G401.6 (cell line): ENCODE results near the gene METRNL.
"Not testable (repeated sequence)": the region's sequence is repeated elsewhere in the genome, so short reads cannot be mapped to it uniquely, and the experiment has no call there.

Source experiments
- FAIRE-seq: peaks from 2 replicates; lab custom pipeline; 2012; peaks lifted over from hg19 to GRCh38; lab: Jason Lieb, UNC

METRNL gene

GRCh38 chr17:83079352-83079747 lies at the start of gene METRNL:
Gene METRNL, plus strand, starts transcription at chr17:83079609. Its CDS starts 207 bp downstream, at chr17:83079816.
- no peak for FAIRE-seq

- no peak for FAIRE-seq
These were observed 49.0 kb upstream of the METRNL start for GRCh38 chr17:83030432-83030831.

- FAIRE-seq, result no peak
These were observed 48.0 kb upstream of the METRNL start for GRCh38 chr17:83031321-83031945.

- FAIRE-seq, result not testable (repeated sequence)
These were observed 47.4 kb upstream of the METRNL start for GRCh38 chr17:83031946-83032451.

- FAIRE-seq, result no peak
These were observed 46.6 kb upstream of the METRNL start for GRCh38 chr17:83032781-83033180.

GRCh38 chr17:83034525-83034924 lies 44.9 kb upstream of the METRNL start:
- FAIRE-seq, result no peak

- FAIRE-seq, result no peak
These were observed 43.7 kb upstream of the METRNL start for GRCh38 chr17:83035722-83036121.

GRCh38 chr17:83036193-83036592 lies 43.2 kb upstream of the METRNL start:
- no peak for FAIRE-seq

GRCh38 chr17:83036666-83037065 lies 42.7 kb upstream of the METRNL start:
- FAIRE-seq, result no peak

GRCh38 chr17:83037084-83037873 lies 42.1 kb upstream of the METRNL start:
- FAIRE-seq, result no peak

GRCh38 chr17:83037874-83038165 lies 41.6 kb upstream of the METRNL start:
- no peak for FAIRE-seq

- not testable (repeated sequence) for FAIRE-seq
These were observed 40.4 kb upstream of the METRNL start for GRCh38 chr17:83038983-83039382.

- FAIRE-seq, result no peak
These were observed 38.1 kb upstream of the METRNL start for GRCh38 chr17:83041305-83041704.

- FAIRE-seq, result no peak
These were observed 36.8 kb upstream of the METRNL start for GRCh38 chr17:83042522-83043158.

- not testable (repeated sequence) for FAIRE-seq
These were observed 34.9 kb upstream of the METRNL start for GRCh38 chr17:83044479-83044878.

- no peak for FAIRE-seq
These were observed 32.8 kb upstream of the METRNL start for GRCh38 chr17:83046448-83047181.

- no peak for FAIRE-seq
These were observed 32.3 kb upstream of the METRNL start for GRCh38 chr17:83047182-83047478.

- not testable (repeated sequence) for FAIRE-seq
These were observed 31.5 kb upstream of the METRNL start for GRCh38 chr17:83047818-83048475.

- FAIRE-seq, result no peak
These were observed 28.6 kb upstream of the METRNL start for GRCh38 chr17:83050651-83051395.

- FAIRE-seq, result peak; percentile 37
These were observed 27.8 kb upstream of the METRNL start for GRCh38 chr17:83051396-83052240.

GRCh38 chr17:83052241-83052564 lies 27.2 kb upstream of the METRNL start:
- FAIRE-seq, result no peak
